ENCODE data around the gene ARHGEF17. TPM values are rescaled to one million over a fixed set of nuclear protein-coding genes. Genes with fewer than 3 reads are reported as not detected.
A peak's percentile ranks its signal among the peaks of the same experiment; 100 is the strongest.

The ARHGEF17 gene, protein sequence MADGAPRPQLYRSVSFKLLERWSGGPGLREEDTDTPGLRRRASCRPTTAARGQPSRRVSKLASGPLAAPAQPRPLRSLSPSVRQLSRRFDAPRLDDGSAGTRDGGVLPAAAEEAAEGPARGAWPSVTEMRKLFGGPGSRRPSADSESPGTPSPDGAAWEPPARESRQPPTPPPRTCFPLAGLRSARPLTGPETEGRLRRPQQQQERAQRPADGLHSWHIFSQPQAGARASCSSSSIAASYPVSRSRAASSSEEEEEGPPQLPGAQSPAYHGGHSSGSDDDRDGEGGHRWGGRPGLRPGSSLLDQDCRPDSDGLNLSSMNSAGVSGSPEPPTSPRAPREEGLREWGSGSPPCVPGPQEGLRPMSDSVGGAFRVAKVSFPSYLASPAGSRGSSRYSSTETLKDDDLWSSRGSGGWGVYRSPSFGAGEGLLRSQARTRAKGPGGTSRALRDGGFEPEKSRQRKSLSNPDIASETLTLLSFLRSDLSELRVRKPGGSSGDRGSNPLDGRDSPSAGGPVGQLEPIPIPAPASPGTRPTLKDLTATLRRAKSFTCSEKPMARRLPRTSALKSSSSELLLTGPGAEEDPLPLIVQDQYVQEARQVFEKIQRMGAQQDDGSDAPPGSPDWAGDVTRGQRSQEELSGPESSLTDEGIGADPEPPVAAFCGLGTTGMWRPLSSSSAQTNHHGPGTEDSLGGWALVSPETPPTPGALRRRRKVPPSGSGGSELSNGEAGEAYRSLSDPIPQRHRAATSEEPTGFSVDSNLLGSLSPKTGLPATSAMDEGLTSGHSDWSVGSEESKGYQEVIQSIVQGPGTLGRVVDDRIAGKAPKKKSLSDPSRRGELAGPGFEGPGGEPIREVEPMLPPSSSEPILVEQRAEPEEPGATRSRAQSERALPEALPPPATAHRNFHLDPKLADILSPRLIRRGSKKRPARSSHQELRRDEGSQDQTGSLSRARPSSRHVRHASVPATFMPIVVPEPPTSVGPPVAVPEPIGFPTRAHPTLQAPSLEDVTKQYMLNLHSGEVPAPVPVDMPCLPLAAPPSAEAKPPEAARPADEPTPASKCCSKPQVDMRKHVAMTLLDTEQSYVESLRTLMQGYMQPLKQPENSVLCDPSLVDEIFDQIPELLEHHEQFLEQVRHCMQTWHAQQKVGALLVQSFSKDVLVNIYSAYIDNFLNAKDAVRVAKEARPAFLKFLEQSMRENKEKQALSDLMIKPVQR (N-terminal part only)
- 10 to 100 TPM; 10.2 to 18.8 (median 14.7) TPM for total RNA-seq

DNA sequence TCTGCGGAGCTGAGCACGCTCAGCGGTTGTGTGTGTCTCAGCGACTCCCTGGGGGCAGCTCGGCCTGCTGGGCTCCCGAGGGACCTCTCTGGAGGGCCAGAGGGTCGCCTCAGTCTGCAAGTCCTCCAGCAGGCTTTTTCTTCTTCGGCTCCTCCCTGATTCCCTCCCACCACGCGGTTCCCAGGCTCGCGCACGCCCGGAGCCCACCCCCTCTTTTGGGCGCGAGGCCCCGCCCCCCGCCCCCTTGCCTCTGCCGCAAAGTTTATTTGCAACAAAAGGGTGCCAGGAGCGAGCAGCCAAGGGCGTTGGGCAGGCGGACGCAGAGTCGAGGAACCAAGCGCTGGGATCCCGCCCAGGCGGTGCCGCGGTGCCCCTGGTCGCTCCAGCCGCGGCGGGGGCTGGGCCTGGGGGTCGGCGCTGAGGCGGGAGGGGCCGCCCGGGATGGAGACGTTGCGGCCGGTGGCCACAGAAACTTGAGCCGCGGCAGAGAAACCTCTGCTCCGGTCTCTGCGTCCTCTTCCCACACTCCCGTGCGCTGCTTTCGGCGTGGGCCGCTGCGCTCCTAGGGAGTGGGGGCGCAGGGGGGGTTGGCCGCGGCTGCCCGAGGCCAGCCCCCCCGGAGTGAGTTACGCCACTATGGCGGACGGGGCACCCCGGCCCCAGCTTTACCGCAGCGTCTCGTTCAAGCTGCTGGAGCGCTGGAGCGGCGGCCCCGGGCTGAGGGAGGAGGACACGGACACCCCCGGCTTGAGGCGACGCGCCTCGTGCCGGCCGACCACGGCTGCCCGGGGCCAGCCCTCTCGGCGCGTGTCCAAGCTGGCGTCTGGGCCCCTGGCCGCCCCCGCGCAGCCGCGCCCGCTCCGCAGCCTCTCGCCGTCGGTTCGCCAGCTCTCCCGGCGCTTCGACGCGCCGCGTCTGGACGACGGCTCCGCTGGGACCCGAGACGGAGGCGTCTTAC, at the start of gene ARHGEF17:
Gene ARHGEF17 (plus strand): TSS at position 274 of the 958 bp plus-strand sequence. CDS start 363 bp downstream, at position 637.
- intact Hi-C loops (cut with DNase I; ENCODE audit: low total_unique reads) = loop anchor here (10.0 kb wide), 1 partner anchor 77 kb away; no protein-coding TSS in a partner anchor
- no peak for TF ChIP-seq POLR2A (IDR thresholded peaks at IDR 0.05)
- TF ChIP-seq, protein P1, sequence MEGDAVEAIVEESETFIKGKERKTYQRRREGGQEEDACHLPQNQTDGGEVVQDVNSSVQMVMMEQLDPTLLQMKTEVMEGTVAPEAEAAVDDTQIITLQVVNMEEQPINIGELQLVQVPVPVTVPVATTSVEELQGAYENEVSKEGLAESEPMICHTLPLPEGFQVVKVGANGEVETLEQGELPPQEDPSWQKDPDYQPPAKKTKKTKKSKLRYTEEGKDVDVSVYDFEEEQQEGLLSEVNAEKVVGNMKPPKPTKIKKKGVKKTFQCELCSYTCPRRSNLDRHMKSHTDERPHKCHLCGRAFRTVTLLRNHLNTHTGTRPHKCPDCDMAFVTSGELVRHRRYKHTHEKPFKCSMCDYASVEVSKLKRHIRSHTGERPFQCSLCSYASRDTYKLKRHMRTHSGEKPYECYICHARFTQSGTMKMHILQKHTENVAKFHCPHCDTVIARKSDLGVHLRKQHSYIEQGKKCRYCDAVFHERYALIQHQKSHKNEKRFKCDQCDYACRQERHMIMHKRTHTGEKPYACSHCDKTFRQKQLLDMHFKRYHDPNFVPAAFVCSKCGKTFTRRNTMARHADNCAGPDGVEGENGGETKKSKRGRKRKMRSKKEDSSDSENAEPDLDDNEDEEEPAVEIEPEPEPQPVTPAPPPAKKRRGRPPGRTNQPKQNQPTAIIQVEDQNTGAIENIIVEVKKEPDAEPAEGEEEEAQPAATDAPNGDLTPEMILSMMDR (IDR thresholded peaks at IDR 0.05) = no peak
- WGBS, 2 donors = 0% methylated on average over 3 to 40 of the region's 105 CpGs
- peak within 1 kb of the TSS; percentile 46 for H3K4me3 ChIP-seq (ENCODE audit: low read depth, poor library complexity, severe bottlenecking)
- peak; percentile 49 to 92 for DNase-seq (ENCODE audit: low spot score in 2 of 2)

DNA sequence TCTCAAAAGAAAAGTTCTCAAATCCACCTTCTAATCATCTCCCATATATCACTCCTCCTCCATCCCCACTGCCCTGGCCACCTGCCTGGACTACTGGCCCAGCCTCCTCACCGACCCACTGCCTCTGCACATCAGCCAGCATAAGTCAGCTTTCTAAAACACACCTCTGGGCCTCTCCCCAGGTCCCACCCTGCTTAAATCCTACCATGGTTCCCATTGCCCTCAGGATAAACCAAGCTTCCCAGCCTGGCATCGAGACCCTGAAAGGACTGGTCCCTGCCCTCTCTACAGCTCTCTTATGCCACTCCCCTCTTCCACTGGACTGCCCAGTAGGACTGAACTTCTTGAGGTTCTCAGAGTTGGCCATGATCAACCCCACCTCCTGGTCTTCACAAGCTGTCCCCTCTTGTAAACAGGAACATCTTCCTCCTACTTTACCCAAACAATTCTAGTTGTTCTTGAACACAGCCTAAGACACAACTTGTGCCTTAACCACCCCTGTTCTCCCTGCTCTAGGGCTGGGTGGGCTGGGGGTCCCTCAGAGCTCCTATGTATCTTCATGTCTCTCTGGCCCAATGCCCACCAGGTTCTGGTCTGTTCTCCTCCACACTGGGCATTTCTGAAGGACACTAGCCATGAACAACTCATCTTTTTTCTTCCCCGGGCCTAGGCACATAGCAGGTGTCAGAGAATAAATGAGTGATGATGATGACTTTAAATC, 48.5 kb upstream of the ARHGEF17 start:
- DNase-seq (ENCODE audit: low spot score in 2 of 2) = peak in 1 of 2 donors; percentile 85
- TF ChIP-seq, protein P1 (IDR thresholded peaks at IDR 0.05) = no peak
- no peak for TF ChIP-seq POLR2A (IDR thresholded peaks at IDR 0.05)

DNA sequence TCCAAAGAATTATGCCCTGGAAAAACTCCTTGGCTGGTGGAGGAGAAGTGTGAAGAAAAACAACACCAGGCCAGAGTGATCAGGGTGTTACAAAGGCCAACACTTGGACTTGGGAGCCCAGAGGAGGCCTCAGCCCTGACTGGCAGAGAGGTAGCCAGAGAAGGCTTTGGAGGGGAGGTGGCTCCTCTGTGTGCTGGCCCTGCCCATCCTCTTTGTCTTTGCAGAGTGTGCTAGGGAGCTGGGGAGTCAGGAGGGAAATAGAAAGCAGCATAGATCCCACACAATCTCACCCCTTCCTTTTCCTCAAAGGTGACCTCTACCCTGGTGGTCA, 48.0 kb upstream of the ARHGEF17 start:
- intact Hi-C loops (cut with DNase I; ENCODE audit: low total_unique reads) = loop anchor here (5.0 kb wide), 1 partner anchor 328 kb away; no protein-coding TSS in a partner anchor
- H3K4me3 ChIP-seq (ENCODE audit: low read depth, poor library complexity, severe bottlenecking) = no peak overlapping the region
- TF ChIP-seq, protein P1 (IDR thresholded peaks at IDR 0.05) = no peak
- TF ChIP-seq POLR2A (IDR thresholded peaks at IDR 0.05) = no peak
- peak in 1 of 2 donors; percentile 3 for DNase-seq (ENCODE audit: low spot score in 2 of 2)

More for the DNA sequence above, 48.5 kb upstream of the ARHGEF17 start:
- H3K4me3 ChIP-seq (ENCODE audit: low read depth, poor library complexity, severe bottlenecking) = no peak overlapping the region
- WGBS, 2 donors = 86 to 94% methylated on average over 3 of the region's 3 CpGs
- intact Hi-C loops (cut with DNase I; ENCODE audit: low total_unique reads) = loop anchor here (5.0 kb wide), 1 partner anchor 327 kb away; no protein-coding TSS in a partner anchor

DNA sequence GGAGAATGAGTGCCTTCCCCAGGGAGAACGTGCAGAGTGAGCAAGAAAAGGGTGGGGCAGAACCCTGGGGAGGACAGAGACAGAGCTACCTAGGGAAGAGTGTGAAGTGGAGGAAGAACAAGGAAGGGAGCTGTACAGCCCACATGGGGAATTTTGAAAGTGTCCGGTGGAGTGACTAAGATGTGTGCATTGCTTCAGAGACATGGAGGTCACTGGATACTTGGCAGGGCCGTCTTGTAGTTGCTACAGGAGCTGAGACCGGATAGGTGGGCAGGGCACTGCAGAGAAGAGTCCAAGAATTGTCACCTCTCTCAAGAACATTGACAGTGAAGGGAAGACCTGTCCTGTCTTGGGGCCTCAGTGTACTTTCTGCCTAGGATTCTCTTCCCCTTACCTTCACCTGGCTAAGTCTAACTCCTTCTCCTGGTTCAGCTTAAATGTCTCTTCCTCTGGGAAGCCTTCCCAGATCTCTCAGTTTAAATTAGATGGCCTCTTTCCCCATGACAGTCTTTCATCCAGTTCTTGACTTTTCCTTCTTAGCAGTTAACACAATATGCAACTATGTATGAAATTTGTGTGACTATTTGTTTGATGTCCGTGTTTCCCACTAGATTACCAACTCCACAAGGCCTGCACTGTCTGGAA, 45.1 kb upstream of the ARHGEF17 start:
- 69 to 70% methylated on average over 5 of the region's 5 CpGs for WGBS, 2 donors
- intact Hi-C loops (cut with DNase I; ENCODE audit: low total_unique reads) = loop anchor here (5.0 kb wide), 1 partner anchor 331 kb away; no protein-coding TSS in a partner anchor
- peak in 1 of 2 donors; percentile 20 for DNase-seq (ENCODE audit: low spot score in 2 of 2)
- TF ChIP-seq, protein P1 (IDR thresholded peaks at IDR 0.05) = no peak
- TF ChIP-seq POLR2A (IDR thresholded peaks at IDR 0.05) = no peak
- no peak overlapping the region for H3K4me3 ChIP-seq (ENCODE audit: low read depth, poor library complexity, severe bottlenecking)

Data from lower leg skin (tissue), 4 donors.